HepG2 (cell line): ENCODE data around the gene SGTB. TPM values are rescaled to one million over a fixed set of nuclear protein-coding genes. Genes with fewer than 3 reads are reported as not detected.

Experiments used
- ATF7-NPFF ChIP-seq: sonication (generic); formaldehyde crosslinking; IDR thresholded peaks from 2 replicates; pipeline ENCODE4 v1.8.1; 2023; ENCODE audit warnings: mild to moderate bottlenecking, low read depth, missing genetic modification reagents, moderate library complexity
- CBX1 ChIP-seq: IDR thresholded peaks from one replicate; pipeline ENCODE4 v1.6.1; 2016; ENCODE audit warnings: antibody characterized with exemption, low read depth
- DZIP1 ChIP-seq: sonication (generic); formaldehyde crosslinking; IDR thresholded peaks from 2 replicates; pipeline ENCODE4 v1.5.0; 2020; ENCODE audit warnings: mild to moderate bottlenecking, missing genetic modification reagents
- GMEB1 ChIP-seq: sonication (generic); formaldehyde crosslinking; IDR thresholded peaks from 2 replicates; pipeline ENCODE4 v1.5.1; 2020; ENCODE audit warnings: missing genetic modification reagents, mild to moderate bottlenecking, borderline replicate concordance
- HOMEZ ChIP-seq: IDR thresholded peaks from 2 replicates; pipeline ENCODE4 v1.6.1; 2016; ENCODE audit warnings: low read depth
- KAT2B ChIP-seq: fragments of 150-350 bp; IDR thresholded peaks from 2 replicates; pipeline ENCODE4 v1.6.1; 2014; ENCODE audit warnings: low read depth, low read length, borderline replicate concordance
- MTF1 ChIP-seq: sonication (generic); formaldehyde crosslinking; IDR thresholded peaks from 2 replicates; pipeline ENCODE4 v1.5.0; 2020; ENCODE audit warnings: missing genetic modification reagents
- POLR2A ChIP-seq, 2 experiments: IDR thresholded peaks; 2 replicates each; pipeline ENCODE4 v1.6.1; 2011; ENCODE audit warnings: low read depth in 2 of 2, low read length in 2 of 2, mild to moderate bottlenecking in 1 of 2, moderate library complexity in 1 of 2; ENCODE audit not compliant: insufficient read depth in 1 of 2
- POLR2AphosphoS2 ChIP-seq: IDR thresholded peaks from 2 replicates; pipeline ENCODE4 v1.6.1; 2011; ENCODE audit warnings: low read depth, low read length, improper control_type of control experiment
- PTBP1 ChIP-seq: fragments of 200-400 bp; formaldehyde crosslinking; IDR thresholded peaks from 2 replicates; pipeline ENCODE4 v1.6.1; 2018; ENCODE audit warnings: low read length, low read depth; ENCODE audit not compliant: poor library complexity, severe bottlenecking
- RARG ChIP-seq: sonication (generic); formaldehyde crosslinking; IDR thresholded peaks from 2 replicates; pipeline ENCODE4 v1.4.0; 2020; ENCODE audit warnings: low read depth, mild to moderate bottlenecking, missing genetic modification reagents
- SNRNP70 ChIP-seq: fragments of 200-400 bp; formaldehyde crosslinking; IDR thresholded peaks from 2 replicates; pipeline ENCODE4 v1.6.1; 2017; ENCODE audit warnings: mild to moderate bottlenecking, low read depth, low read length, moderate library complexity
- ZBTB33 ChIP-seq: sonication (generic); formaldehyde crosslinking; IDR thresholded peaks from 2 replicates; pipeline ENCODE4 v1.4.0; 2020; ENCODE audit warnings: missing genetic modification reagents
- ZFP82 ChIP-seq: sonication (generic); formaldehyde crosslinking; IDR thresholded peaks from 2 replicates; pipeline ENCODE4 v1.5.1; 2020; ENCODE audit warnings: mild to moderate bottlenecking, missing genetic modification reagents, borderline replicate concordance
- ZHX1 ChIP-seq: sonication (generic); formaldehyde crosslinking; IDR thresholded peaks from 2 replicates; pipeline ENCODE4 v1.8.1; 2022; ENCODE audit warnings: low read depth, mild to moderate bottlenecking, missing genetic modification reagents
- ZIK1 ChIP-seq: sonication (generic); formaldehyde crosslinking; IDR thresholded peaks from 2 replicates; pipeline ENCODE4 v1.5.0; 2020; ENCODE audit warnings: mild to moderate bottlenecking, low read depth, missing genetic modification reagents, borderline replicate concordance
- ZNF264 ChIP-seq: sonication (generic); formaldehyde crosslinking; IDR thresholded peaks from 2 replicates; pipeline ENCODE4 v1.4.0; 2020; ENCODE audit warnings: missing genetic modification reagents
- ZNF598 ChIP-seq: sonication (generic); formaldehyde crosslinking; IDR thresholded peaks from 2 replicates; pipeline ENCODE4 v1.5.1; 2020; ENCODE audit warnings: mild to moderate bottlenecking, missing genetic modification reagents, borderline replicate concordance
- polyA plus RNA-seq, 8 experiments: library from polyadenylated mRNA; depleted of rRNA in 3 of 8; stranded (reverse) in 7 of 8; unstranded in 1 of 8; fragments of >200 nt; fragmentation: Illumina TruSeq in 4 of 8; extraction: Trizol in 4 of 8; gene quantifications; 2 replicates each; pipeline versions ENCODE4 v1.2.1 to v1.2.3, GENCODE V29; 2011 to 2016; ENCODE audit warnings: low read depth in 4 of 8, missing spikeins in 1 of 8, mixed read lengths in 1 of 8; ENCODE audit not compliant: insufficient read depth in 1 of 8
- total RNA-seq, 5 experiments: library from RNA; depleted of rRNA; stranded (reverse); fragments of >200 nt; fragmentation: Illumina TruSeq; extraction: Trizol; gene quantifications; 2 replicates each; pipeline ENCODE4 v1.2.3, GENCODE V29; 2016; ENCODE audit warnings: low read depth in 1 of 5

SGTB gene
- total and polyA plus RNA-seq, 2 of the 13 experiments (the other 11 are each of a cell fraction or from before 2014, with no cell fraction given) = 5.2 to 11.2 TPM

- TF ChIP-seq ZBTB33 (CRISPR knock-in tag) (no peak), SNRNP70 (no peak), CBX1 (no peak), HOMEZ (CRISPR knock-in tag) (no peak), POLR2AphosphoS2 (no peak), ZHX1 (CRISPR knock-in tag) (no peak), ZIK1 (no peak), ZFP82 (CRISPR knock-in tag) (peak; percentile 83; the same call in 1 of the 2 replicates), DZIP1 (CRISPR knock-in tag) (no peak), PTBP1 (no peak), RARG (CRISPR knock-in tag) (no peak), ZNF264 (0 out of 2 replicates have a peak, but pooled peaks have one; percentile 53), KAT2B (no peak), ZNF598 (CRISPR knock-in tag) (peak; percentile 58; the same call in 1 of the 2 replicates), MTF1 (CRISPR knock-in tag) (no peak), GMEB1 (CRISPR knock-in tag) (peak; percentile 54; the same call in 1 of the 2 replicates), ATF7-NPFF (CRISPR knock-in tag) (no peak), POLR2A (IDR thresholded peaks at IDR 0.05; ENCODE audit: insufficient read depth in 1 of 2, low read depth in 2 of 2, low read length in 2 of 2) (peak; percentile 72 to 78)
Measured at GRCh38 chr5:65624025-65624570, 97.8 kb downstream of the SGTB start, which contains the start of gene TRIM23 (continued).
